ENCODE measurements around the gene MED17. TPM values are rescaled to one million over a fixed set of nuclear protein-coding genes. Genes with fewer than 3 reads are reported as not detected.
A peak's percentile ranks its signal among the peaks of the same experiment; 100 is the strongest.

Gene MED17
- total and polyA plus RNA-seq, 2 experiments from 2014 or later = 28.7 to 39.2 TPM

GRCh38 chr11:93841446-93841845 is 57.4 kb downstream of the MED17 start:
- Histone ChIP-seq H3K4me3 (no peak overlapping the region), H3K36me3 (no peaks in the 10 kb centered on the region), H3K27ac (no peak overlapping the region), H3K27me3 (no peaks in the 10 kb centered on the region), H3K4me1 (ENCODE audit: low read depth) (no peaks in the 10 kb centered on the region), H3K9me3 (ENCODE audit: low read depth) (no peaks in the 10 kb centered on the region)
- TF ChIP-seq CTCF (IDR thresholded peaks at IDR 0.05; ENCODE audit: low read depth, low read length) = no peak
- no peak for DNase-seq (ENCODE audit: low read depth in 1 of 2, low spot score in 1 of 2)

- no peaks in the 10 kb centered on the region for H3K9me3 ChIP-seq (ENCODE audit: low read depth)
- no peaks in the 10 kb centered on the region for H3K4me1 ChIP-seq (ENCODE audit: low read depth)
- no peak for TF ChIP-seq CTCF (IDR thresholded peaks at IDR 0.05; ENCODE audit: low read depth, low read length)
- no peak overlapping the region for H3K4me3 ChIP-seq
- no peak overlapping the region for H3K27ac ChIP-seq
- no peaks in the 10 kb centered on the region for H3K36me3 ChIP-seq
- H3K27me3 ChIP-seq = no peaks in the 10 kb centered on the region
- DNase-seq (ENCODE audit: low read depth in 1 of 2, low spot score in 1 of 2) = no peak
These were observed 58.0 kb downstream of the MED17 start for GRCh38 chr11:93842034-93842433.

GRCh38 chr11:93842461-93842860 is 58.4 kb downstream of the MED17 start:
- Histone ChIP-seq H3K36me3 (no peaks in the 10 kb centered on the region), H3K27ac (no peak overlapping the region), H3K27me3 (no peaks in the 10 kb centered on the region), H3K9me3 (ENCODE audit: low read depth) (no peaks in the 10 kb centered on the region), H3K4me3 (no peak overlapping the region), H3K4me1 (ENCODE audit: low read depth) (no peaks in the 10 kb centered on the region)
- TF ChIP-seq CTCF (IDR thresholded peaks at IDR 0.05; ENCODE audit: low read depth, low read length) = no peak
- DNase-seq (ENCODE audit: low read depth in 1 of 2, low spot score in 1 of 2) = peak in 1 of 2 donors; percentile 60

- no peak overlapping the region for H3K27ac ChIP-seq
- H3K4me1 ChIP-seq (ENCODE audit: low read depth) = no peaks in the 10 kb centered on the region
- H3K4me3 ChIP-seq = no peak overlapping the region
- DNase-seq (ENCODE audit: low read depth in 1 of 2, low spot score in 1 of 2) = no peak
- TF ChIP-seq CTCF (IDR thresholded peaks at IDR 0.05; ENCODE audit: low read depth, low read length) = no peak
- no peaks in the 10 kb centered on the region for H3K27me3 ChIP-seq
- no peaks in the 10 kb centered on the region for H3K9me3 ChIP-seq (ENCODE audit: low read depth)
- H3K36me3 ChIP-seq = no peaks in the 10 kb centered on the region
These were observed 59.8 kb downstream of the MED17 start for GRCh38 chr11:93843906-93844305.

- no peak for DNase-seq (ENCODE audit: low read depth in 1 of 2, low spot score in 1 of 2)
- Histone ChIP-seq H3K4me1 (ENCODE audit: low read depth) (no peaks in the 10 kb centered on the region), H3K4me3 (no peak overlapping the region), H3K9me3 (ENCODE audit: low read depth) (no peaks in the 10 kb centered on the region), H3K36me3 (no peaks in the 10 kb centered on the region), H3K27me3 (no peaks in the 10 kb centered on the region), H3K27ac (no peak overlapping the region)
- no peak for TF ChIP-seq CTCF (IDR thresholded peaks at IDR 0.05; ENCODE audit: low read depth, low read length)
These were observed 60.5 kb downstream of the MED17 start for GRCh38 chr11:93844568-93844967.
